ENCODE results near the gene ARSA.

- no peak for TF ChIP-seq EZH2phosphoT487 (IDR thresholded peaks at IDR 0.05; ENCODE audit: borderline replicate concordance, low read length)
- TF ChIP-seq CTCF (IDR thresholded peaks at IDR 0.05; ENCODE audit: low read depth, low read length, poor library complexity, severe bottlenecking), result no peak
These were observed 48.3 kb upstream of the ARSA start for GRCh38 chr22:50676180-50676636.
